HepG2 (cell line): ENCODE results near the gene VASN. TPM values are rescaled to one million over a fixed set of nuclear protein-coding genes. Genes with fewer than 3 reads are reported as not detected.
A peak's percentile ranks its signal among the peaks of the same experiment; 100 is the strongest.

Experiments
- BCL6 ChIP-seq: IDR thresholded peaks from 2 replicates; pipeline ENCODE4 v1.6.1; 2016; ENCODE audit warnings: missing genetic modification reagents, missing compliant biosample characterization
- CEBPG ChIP-seq: IDR thresholded peaks from 2 replicates; pipeline ENCODE4 v1.6.1; 2016
- FUBP1 ChIP-seq: sonication (generic); formaldehyde crosslinking; IDR thresholded peaks from 2 replicates; pipeline ENCODE4 v1.5.1; 2020; ENCODE audit warnings: missing genetic modification reagents, mild to moderate bottlenecking, borderline replicate concordance
- MED1 ChIP-seq: sonication (generic); formaldehyde crosslinking; IDR thresholded peaks from 2 replicates; pipeline ENCODE4 v1.4.0; 2020; ENCODE audit warnings: missing genetic modification reagents
- NFYB ChIP-seq: sonication (generic); formaldehyde crosslinking; IDR thresholded peaks from 2 replicates; pipeline ENCODE4 v1.4.0; 2020; ENCODE audit warnings: missing genetic modification reagents
- PHB2 ChIP-seq: fragments of 450-650 bp; IDR thresholded peaks from 2 replicates; pipeline ENCODE4 v1.6.1; 2018; ENCODE audit not compliant: partially characterized antibody
- PRDM10 ChIP-seq: sonication (generic); formaldehyde crosslinking; IDR thresholded peaks from 2 replicates; pipeline ENCODE4 v1.4.0; 2020; ENCODE audit warnings: low read depth, missing genetic modification reagents
- RBAK ChIP-seq: sonication (generic); formaldehyde crosslinking; IDR thresholded peaks from 2 replicates; pipeline ENCODE4 v1.5.1; 2020; ENCODE audit warnings: mild to moderate bottlenecking, missing genetic modification reagents
- RBM39 ChIP-seq: fragments of 200-400 bp; formaldehyde crosslinking; IDR thresholded peaks from one replicate; pipeline ENCODE4 v1.6.1; 2018; ENCODE audit warnings: antibody characterized with exemption, mild to moderate bottlenecking, low read depth, low read length; ENCODE audit not compliant: poor library complexity, severe bottlenecking
- SP2 ChIP-seq: sonication (generic); formaldehyde crosslinking; IDR thresholded peaks from 2 replicates; pipeline ENCODE4 v1.5.1; 2020; ENCODE audit warnings: mild to moderate bottlenecking, missing genetic modification reagents
- ZFP62 ChIP-seq: sonication (generic); formaldehyde crosslinking; IDR thresholded peaks from 2 replicates; pipeline ENCODE4 v1.4.0; 2020; ENCODE audit warnings: missing genetic modification reagents
- ZNF24 ChIP-seq: fragments of 450-650 bp; IDR thresholded peaks from 2 replicates; pipeline ENCODE4 v1.6.1; 2017; ENCODE audit warnings: antibody characterized with exemption, mild to moderate bottlenecking
- ZNF558 ChIP-seq: sonication (generic); formaldehyde crosslinking; IDR thresholded peaks from 2 replicates; pipeline ENCODE4 v1.9.0; 2022; ENCODE audit warnings: mild to moderate bottlenecking, missing genetic modification reagents, borderline replicate concordance
- ZNF775 ChIP-seq: sonication (generic); formaldehyde crosslinking; IDR thresholded peaks from 2 replicates; pipeline ENCODE4 v1.4.0; 2020; ENCODE audit warnings: missing genetic modification reagents, mild to moderate bottlenecking, moderate library complexity, borderline replicate concordance
- polyA plus RNA-seq, 8 experiments: library from polyadenylated mRNA; depleted of rRNA in 3 of 8; stranded (reverse) in 7 of 8; unstranded in 1 of 8; fragments of >200 nt; fragmentation: Illumina TruSeq in 4 of 8; extraction: Trizol in 4 of 8; gene quantifications; 2 replicates each; pipeline versions ENCODE4 v1.2.1 to v1.2.3, GENCODE V29; 2011 to 2016; ENCODE audit warnings: low read depth in 4 of 8, missing spikeins in 1 of 8, mixed read lengths in 1 of 8; ENCODE audit not compliant: insufficient read depth in 1 of 8
- total RNA-seq, 5 experiments: library from RNA; depleted of rRNA; stranded (reverse); fragments of >200 nt; fragmentation: Illumina TruSeq; extraction: Trizol; gene quantifications; 2 replicates each; pipeline ENCODE4 v1.2.3, GENCODE V29; 2016; ENCODE audit warnings: low read depth in 1 of 5
- TF ChIP-seq, protein P1 (sequence below): IDR thresholded peaks from 2 replicates; pipeline ENCODE4 v1.4.0; 2020; ENCODE audit warnings: mild to moderate bottlenecking, missing genetic modification reagents
- TF ChIP-seq, protein P2 (sequence below): IDR thresholded peaks from 2 replicates; pipeline ENCODE4 v1.6.1; 2016; ENCODE audit warnings: low read depth
- TF ChIP-seq, protein P3 (sequence below): sonication (generic); formaldehyde crosslinking; IDR thresholded peaks from 2 replicates; pipeline ENCODE4 v1.4.0; 2020; ENCODE audit warnings: low read depth, mild to moderate bottlenecking, missing genetic modification reagents

VASN gene
- total and polyA plus RNA-seq, 2 of the 13 experiments (the other 11 are each of a cell fraction or from before 2014, with no cell fraction given): 8.4 to 18.2 TPM

DNA sequence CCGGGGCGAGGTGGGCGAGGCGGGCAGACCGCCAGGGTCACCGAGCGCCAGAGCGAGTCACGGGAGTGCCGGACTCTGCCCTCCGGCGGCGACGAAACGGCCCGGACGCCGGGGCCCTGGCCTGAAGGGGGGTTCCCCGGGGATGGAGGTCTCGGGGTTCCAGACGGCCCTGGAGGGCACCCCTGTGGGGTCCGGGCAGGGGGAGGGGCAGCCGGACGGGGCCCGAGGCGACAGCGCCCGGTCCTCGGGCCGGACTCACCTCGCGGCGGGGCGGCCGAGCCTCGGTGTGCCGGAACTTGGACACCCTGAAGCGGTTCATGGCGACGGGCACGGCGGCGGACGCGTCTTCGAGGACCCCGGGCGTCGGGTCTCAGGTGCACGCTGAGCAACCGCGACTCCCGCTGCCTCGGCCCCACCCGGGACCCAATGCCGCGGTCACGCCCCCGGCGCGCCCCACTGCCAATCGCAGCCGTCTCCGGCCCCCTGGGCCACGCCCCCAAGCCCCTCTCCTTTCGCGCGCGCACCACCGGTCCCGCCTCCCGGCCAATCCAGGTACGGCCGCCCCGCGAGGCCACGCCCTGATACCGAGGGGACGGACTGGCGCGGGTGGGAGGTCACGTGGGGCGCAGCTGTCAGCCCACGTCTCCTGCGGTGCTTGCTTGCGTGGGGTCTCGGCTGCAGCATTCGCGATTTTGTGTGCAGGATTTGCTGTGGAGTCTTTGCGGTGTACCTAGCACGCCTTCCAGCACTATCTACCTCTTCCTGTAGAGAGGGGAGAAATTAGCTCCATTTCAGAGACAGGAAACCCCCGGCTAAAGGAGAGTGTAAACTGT, 44.8 kb downstream of the VASN start, which contains the start of gene CORO7 (continued):
- peak; percentile 85 for TF ChIP-seq NFYB (CRISPR knock-in tag)
- TF ChIP-seq, protein P1, sequence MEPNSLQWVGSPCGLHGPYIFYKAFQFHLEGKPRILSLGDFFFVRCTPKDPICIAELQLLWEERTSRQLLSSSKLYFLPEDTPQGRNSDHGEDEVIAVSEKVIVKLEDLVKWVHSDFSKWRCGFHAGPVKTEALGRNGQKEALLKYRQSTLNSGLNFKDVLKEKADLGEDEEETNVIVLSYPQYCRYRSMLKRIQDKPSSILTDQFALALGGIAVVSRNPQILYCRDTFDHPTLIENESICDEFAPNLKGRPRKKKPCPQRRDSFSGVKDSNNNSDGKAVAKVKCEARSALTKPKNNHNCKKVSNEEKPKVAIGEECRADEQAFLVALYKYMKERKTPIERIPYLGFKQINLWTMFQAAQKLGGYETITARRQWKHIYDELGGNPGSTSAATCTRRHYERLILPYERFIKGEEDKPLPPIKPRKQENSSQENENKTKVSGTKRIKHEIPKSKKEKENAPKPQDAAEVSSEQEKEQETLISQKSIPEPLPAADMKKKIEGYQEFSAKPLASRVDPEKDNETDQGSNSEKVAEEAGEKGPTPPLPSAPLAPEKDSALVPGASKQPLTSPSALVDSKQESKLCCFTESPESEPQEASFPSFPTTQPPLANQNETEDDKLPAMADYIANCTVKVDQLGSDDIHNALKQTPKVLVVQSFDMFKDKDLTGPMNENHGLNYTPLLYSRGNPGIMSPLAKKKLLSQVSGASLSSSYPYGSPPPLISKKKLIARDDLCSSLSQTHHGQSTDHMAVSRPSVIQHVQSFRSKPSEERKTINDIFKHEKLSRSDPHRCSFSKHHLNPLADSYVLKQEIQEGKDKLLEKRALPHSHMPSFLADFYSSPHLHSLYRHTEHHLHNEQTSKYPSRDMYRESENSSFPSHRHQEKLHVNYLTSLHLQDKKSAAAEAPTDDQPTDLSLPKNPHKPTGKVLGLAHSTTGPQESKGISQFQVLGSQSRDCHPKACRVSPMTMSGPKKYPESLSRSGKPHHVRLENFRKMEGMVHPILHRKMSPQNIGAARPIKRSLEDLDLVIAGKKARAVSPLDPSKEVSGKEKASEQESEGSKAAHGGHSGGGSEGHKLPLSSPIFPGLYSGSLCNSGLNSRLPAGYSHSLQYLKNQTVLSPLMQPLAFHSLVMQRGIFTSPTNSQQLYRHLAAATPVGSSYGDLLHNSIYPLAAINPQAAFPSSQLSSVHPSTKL: 0 out of 2 replicates have a peak, but pooled peaks have one; percentile 24
- no peak for TF ChIP-seq RBAK (CRISPR knock-in tag)
- TF ChIP-seq, protein P2, sequence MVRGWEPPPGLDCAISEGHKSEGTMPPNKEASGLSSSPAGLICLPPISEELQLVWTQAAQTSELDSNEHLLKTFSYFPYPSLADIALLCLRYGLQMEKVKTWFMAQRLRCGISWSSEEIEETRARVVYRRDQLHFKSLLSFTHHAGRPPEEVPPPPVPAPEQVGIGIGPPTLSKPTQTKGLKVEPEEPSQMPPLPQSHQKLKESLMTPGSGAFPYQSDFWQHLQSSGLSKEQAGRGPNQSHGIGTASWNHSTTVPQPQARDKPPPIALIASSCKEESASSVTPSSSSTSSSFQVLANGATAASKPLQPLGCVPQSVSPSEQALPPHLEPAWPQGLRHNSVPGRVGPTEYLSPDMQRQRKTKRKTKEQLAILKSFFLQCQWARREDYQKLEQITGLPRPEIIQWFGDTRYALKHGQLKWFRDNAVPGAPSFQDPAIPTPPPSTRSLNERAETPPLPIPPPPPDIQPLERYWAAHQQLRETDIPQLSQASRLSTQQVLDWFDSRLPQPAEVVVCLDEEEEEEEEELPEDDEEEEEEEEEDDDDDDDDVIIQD: no peak
- no peak for TF ChIP-seq FUBP1
- TF ChIP-seq ZNF558: no peak
- peak; percentile 88 for TF ChIP-seq SP2
- no peak for TF ChIP-seq RBM39
- TF ChIP-seq PHB2: no peak
- no peak for TF ChIP-seq ZNF775 (CRISPR knock-in tag)
- TF ChIP-seq CEBPG (CRISPR knock-in tag): no peak
- TF ChIP-seq ZNF24: no peak
- no peak for TF ChIP-seq BCL6
- 0 out of 2 replicates have a peak, but pooled peaks have one; percentile 28 for TF ChIP-seq MED1
- TF ChIP-seq ZFP62: no peak
- TF ChIP-seq, protein P3, sequence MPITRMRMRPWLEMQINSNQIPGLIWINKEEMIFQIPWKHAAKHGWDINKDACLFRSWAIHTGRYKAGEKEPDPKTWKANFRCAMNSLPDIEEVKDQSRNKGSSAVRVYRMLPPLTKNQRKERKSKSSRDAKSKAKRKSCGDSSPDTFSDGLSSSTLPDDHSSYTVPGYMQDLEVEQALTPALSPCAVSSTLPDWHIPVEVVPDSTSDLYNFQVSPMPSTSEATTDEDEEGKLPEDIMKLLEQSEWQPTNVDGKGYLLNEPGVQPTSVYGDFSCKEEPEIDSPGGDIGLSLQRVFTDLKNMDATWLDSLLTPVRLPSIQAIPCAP (CRISPR knock-in tag): no peak
- 0 out of 2 replicates have a peak, but pooled peaks have one; percentile 25 for TF ChIP-seq PRDM10
